ENCODE results near the gene PKD1L1.

DNA sequence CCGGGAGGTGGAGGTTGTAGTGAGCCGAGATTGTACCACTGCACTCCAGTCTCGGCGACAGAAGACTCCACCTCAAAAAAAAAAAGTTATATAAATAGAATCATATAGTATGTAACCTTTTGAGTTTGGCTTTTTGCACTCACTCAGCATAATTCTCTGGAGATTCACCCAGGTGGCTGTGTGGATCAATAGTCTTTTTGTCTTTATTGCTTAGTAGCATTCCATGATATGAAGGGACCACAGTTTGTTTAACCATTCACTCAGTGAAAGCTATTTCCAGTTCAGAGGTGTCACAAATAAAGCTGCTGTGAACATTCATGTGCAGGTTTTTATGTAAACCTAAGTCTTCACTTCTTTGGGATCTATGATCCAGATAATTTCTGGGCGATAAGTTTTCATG is 167.7 kb downstream of the PKD1L1 start:
- TF ChIP-seq, protein P1, sequence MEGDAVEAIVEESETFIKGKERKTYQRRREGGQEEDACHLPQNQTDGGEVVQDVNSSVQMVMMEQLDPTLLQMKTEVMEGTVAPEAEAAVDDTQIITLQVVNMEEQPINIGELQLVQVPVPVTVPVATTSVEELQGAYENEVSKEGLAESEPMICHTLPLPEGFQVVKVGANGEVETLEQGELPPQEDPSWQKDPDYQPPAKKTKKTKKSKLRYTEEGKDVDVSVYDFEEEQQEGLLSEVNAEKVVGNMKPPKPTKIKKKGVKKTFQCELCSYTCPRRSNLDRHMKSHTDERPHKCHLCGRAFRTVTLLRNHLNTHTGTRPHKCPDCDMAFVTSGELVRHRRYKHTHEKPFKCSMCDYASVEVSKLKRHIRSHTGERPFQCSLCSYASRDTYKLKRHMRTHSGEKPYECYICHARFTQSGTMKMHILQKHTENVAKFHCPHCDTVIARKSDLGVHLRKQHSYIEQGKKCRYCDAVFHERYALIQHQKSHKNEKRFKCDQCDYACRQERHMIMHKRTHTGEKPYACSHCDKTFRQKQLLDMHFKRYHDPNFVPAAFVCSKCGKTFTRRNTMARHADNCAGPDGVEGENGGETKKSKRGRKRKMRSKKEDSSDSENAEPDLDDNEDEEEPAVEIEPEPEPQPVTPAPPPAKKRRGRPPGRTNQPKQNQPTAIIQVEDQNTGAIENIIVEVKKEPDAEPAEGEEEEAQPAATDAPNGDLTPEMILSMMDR (optimal IDR thresholded peaks at IDR 0.05 in 1 of 3, IDR thresholded peaks at IDR 0.05 in 1 of 3, conservative IDR thresholded peaks at IDR 0.05 in 1 of 3; ENCODE audit: extremely low read depth in 1 of 3, insufficient read depth in 2 of 3, low read length in 3 of 3): no peak
- no peak for TF ChIP-seq EZH2 (IDR thresholded peaks at IDR 0.05; ENCODE audit: low read length)
